Esophagus muscularis mucosa (tissue), 4 donors: ENCODE measurements around the gene LANCL1.

ENCODE experiments used
- EP300 ChIP-seq: sonication (generic); formaldehyde crosslinking; IDR thresholded peaks from one replicate; pipeline ENCODE4 v1.6.1; 2017; ENCODE audit warnings: antibody characterized with exemption
- POLR2A ChIP-seq: fragments of 450-650 bp; IDR thresholded peaks from one replicate; pipeline ENCODE4 v1.6.1; 2017; ENCODE audit warnings: antibody characterized with exemption, moderate library complexity, mild to moderate bottlenecking, low read depth
- POLR2AphosphoS5 ChIP-seq, 2 donors: sonication (generic); formaldehyde crosslinking; IDR thresholded peaks; one replicate each; pipeline ENCODE4 v1.6.1; 2017; ENCODE audit warnings: antibody characterized with exemption in 2 of 2
- TF ChIP-seq, protein P1 (sequence below), 3 experiments: fragments of 200-600 bp in 2 of 3; fragments of 450-650 bp in 1 of 3; sonication (generic) in 2 of 3; IDR thresholded peaks; one replicate each; pipeline ENCODE4 v1.5.1; 2017 to 2019; ENCODE audit warnings: antibody characterized with exemption in 3 of 3, mild to moderate bottlenecking in 2 of 3, moderate library complexity in 1 of 3

DNA sequence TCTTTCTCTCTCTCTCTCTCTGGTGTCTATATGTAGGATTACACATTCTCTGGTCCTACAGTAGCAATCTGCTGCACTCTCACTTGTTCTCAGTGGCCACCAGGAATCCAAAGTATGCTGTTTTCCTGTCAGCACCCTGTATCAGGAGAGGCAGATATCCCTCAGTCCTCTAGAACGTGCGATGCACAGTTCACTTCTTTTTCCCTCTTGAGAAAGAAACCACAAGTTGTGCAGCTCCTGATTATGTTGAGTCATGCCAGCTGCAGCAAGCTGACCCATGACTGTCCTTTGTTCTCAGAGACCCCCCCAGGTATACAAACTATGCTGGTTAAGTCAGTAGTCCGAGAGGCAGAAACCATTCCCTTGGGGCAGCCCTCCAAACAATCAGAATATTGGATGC is 54.6 kb downstream of the LANCL1 start:
- TF ChIP-seq, protein P1, sequence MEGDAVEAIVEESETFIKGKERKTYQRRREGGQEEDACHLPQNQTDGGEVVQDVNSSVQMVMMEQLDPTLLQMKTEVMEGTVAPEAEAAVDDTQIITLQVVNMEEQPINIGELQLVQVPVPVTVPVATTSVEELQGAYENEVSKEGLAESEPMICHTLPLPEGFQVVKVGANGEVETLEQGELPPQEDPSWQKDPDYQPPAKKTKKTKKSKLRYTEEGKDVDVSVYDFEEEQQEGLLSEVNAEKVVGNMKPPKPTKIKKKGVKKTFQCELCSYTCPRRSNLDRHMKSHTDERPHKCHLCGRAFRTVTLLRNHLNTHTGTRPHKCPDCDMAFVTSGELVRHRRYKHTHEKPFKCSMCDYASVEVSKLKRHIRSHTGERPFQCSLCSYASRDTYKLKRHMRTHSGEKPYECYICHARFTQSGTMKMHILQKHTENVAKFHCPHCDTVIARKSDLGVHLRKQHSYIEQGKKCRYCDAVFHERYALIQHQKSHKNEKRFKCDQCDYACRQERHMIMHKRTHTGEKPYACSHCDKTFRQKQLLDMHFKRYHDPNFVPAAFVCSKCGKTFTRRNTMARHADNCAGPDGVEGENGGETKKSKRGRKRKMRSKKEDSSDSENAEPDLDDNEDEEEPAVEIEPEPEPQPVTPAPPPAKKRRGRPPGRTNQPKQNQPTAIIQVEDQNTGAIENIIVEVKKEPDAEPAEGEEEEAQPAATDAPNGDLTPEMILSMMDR (IDR thresholded peaks at IDR 0.05), result no peak
- TF ChIP-seq POLR2A (no peak), POLR2AphosphoS5 (IDR thresholded peaks at IDR 0.05) (no peak), EP300 (no peak)
